Mesenchymal stem cell (in vitro differentiated cells and primary cell): ENCODE results near the gene POLR2E.
A peak's percentile ranks its signal among the peaks of the same experiment; 100 is the strongest.

Experiments used
- DNase-seq: peaks from one replicate; pipeline ENCODE4 v3.0.0-alpha.2; 2013
- H2AFZ ChIP-seq: one replicate; pipeline ENCODE4 v1.6.1; 2013; ENCODE audit warnings: low read depth, mild to moderate bottlenecking, control low read depth, inconsistent platforms, low read length, moderate library complexity
- H2AK5ac ChIP-seq: 2 replicates; pipeline ENCODE4 v1.6.1; 2013; ENCODE audit warnings: low read length, moderate library complexity, mild to moderate bottlenecking, inconsistent platforms; ENCODE audit not compliant: severe bottlenecking
- H2BK120ac ChIP-seq: one replicate; pipeline ENCODE4 v1.6.1; 2013; ENCODE audit warnings: low read depth, mild to moderate bottlenecking, inconsistent platforms, low read length, moderate library complexity
- H2BK12ac ChIP-seq, 2 experiments: one replicate each; pipeline ENCODE4 v1.6.1; 2013; ENCODE audit warnings: inconsistent platforms in 2 of 2, low read length in 2 of 2, mild to moderate bottlenecking in 2 of 2, moderate library complexity in 2 of 2, control low read depth in 1 of 2
- H2BK15ac ChIP-seq: one replicate; pipeline ENCODE4 v1.6.1; 2013; ENCODE audit warnings: mild to moderate bottlenecking, low read depth, inconsistent platforms; ENCODE audit not compliant: poor library complexity, severe bottlenecking
- H2BK5ac ChIP-seq: 2 replicates; pipeline ENCODE4 v1.6.1; 2013; ENCODE audit warnings: low read depth, mild to moderate bottlenecking, low read length, control low read depth, inconsistent platforms; ENCODE audit not compliant: poor library complexity, severe bottlenecking
- H3K14ac ChIP-seq, 2 experiments: one replicate each; pipeline ENCODE4 v1.6.1; 2013; ENCODE audit warnings: inconsistent platforms in 2 of 2, low read length in 2 of 2, control low read depth in 1 of 2, mild to moderate bottlenecking in 1 of 2, moderate library complexity in 1 of 2
- H3K18ac ChIP-seq, 2 experiments: one replicate each; pipeline ENCODE4 v1.6.1; 2013; ENCODE audit warnings: inconsistent platforms in 2 of 2, low read length in 2 of 2, control low read depth in 1 of 2, low read depth in 1 of 2, mild to moderate bottlenecking in 1 of 2
- H3K23ac ChIP-seq, 2 experiments: one replicate each; pipeline ENCODE4 v1.6.1; 2013; ENCODE audit warnings: inconsistent platforms in 2 of 2, low read length in 2 of 2, mild to moderate bottlenecking in 2 of 2, moderate library complexity in 2 of 2, control low read depth in 1 of 2
- H3K27ac ChIP-seq: 2 replicates; pipeline ENCODE4 v1.5.1; 2013; ENCODE audit warnings: mild to moderate bottlenecking, moderate library complexity, low read length, control low read depth, inconsistent platforms; ENCODE audit not compliant: poor library complexity, severe bottlenecking
- H3K27me3 ChIP-seq, 2 experiments: 2 replicates each; pipeline versions ENCODE4 v1.6.1 to v1.7.0; 2013; ENCODE audit warnings: low read length in 2 of 2, mild to moderate bottlenecking in 2 of 2, moderate library complexity in 2 of 2, control low read depth in 1 of 2, inconsistent platforms in 1 of 2; ENCODE audit not compliant: control insufficient read depth in 1 of 2, insufficient read depth in 1 of 2
- H3K36me3 ChIP-seq, 2 experiments: 2 replicates each; pipeline versions ENCODE4 v1.6.1 to v1.7.0; 2013; ENCODE audit warnings: low read length in 2 of 2, control low read depth in 1 of 2, inconsistent platforms in 1 of 2, low read depth in 1 of 2, mild to moderate bottlenecking in 1 of 2; ENCODE audit not compliant: insufficient read depth in 2 of 2, control insufficient read depth in 1 of 2
- H3K4ac ChIP-seq, 2 experiments: one replicate each; pipeline ENCODE4 v1.6.1; 2013; ENCODE audit warnings: inconsistent platforms in 2 of 2, low read length in 2 of 2, mild to moderate bottlenecking in 2 of 2, moderate library complexity in 2 of 2, control low read depth in 1 of 2, low read depth in 1 of 2
- H3K4me1 ChIP-seq: 2 replicates; pipeline ENCODE4 v1.6.1; 2013; ENCODE audit warnings: low read depth, low read length, control low read depth; ENCODE audit not compliant: control insufficient read depth, insufficient read depth
- H3K4me2 ChIP-seq: 2 replicates; pipeline ENCODE4 v1.6.1; 2013; ENCODE audit warnings: low read length, mild to moderate bottlenecking, inconsistent platforms; ENCODE audit not compliant: poor library complexity, severe bottlenecking
- H3K4me3 ChIP-seq, 2 experiments: 2 replicates each; pipeline versions ENCODE4 v1.5.1 to v1.7.0; 2013; ENCODE audit warnings: low read length in 2 of 2, mild to moderate bottlenecking in 2 of 2, control low read depth in 1 of 2, low read depth in 1 of 2; ENCODE audit not compliant: insufficient read depth in 1 of 2
- H3K79me1 ChIP-seq: replicated peaks from 2 replicates; pipeline ENCODE4 v1.6.1; 2013; ENCODE audit warnings: mild to moderate bottlenecking, control low read depth, low read length, inconsistent platforms; ENCODE audit not compliant: poor library complexity, severe bottlenecking
- H3K9ac ChIP-seq: 2 replicates; pipeline ENCODE4 v1.7.0; 2013; ENCODE audit warnings: mild to moderate bottlenecking, low read length, moderate library complexity
- H3K9me3 ChIP-seq: 2 replicates; pipeline ENCODE4 v1.7.0; 2013; ENCODE audit warnings: mild to moderate bottlenecking, low read length; ENCODE audit not compliant: control insufficient read depth
- H4K8ac ChIP-seq: one replicate; pipeline ENCODE4 v1.6.1; 2013; ENCODE audit warnings: inconsistent platforms, mild to moderate bottlenecking, low read length, moderate library complexity
- H4K91ac ChIP-seq: one replicate; pipeline ENCODE4 v1.6.1; 2013; ENCODE audit warnings: mild to moderate bottlenecking, low read length, inconsistent platforms
- WGBS: methylation state at CpG from one replicate; pipeline ENCODE4 v1.1.7; 2013; ENCODE audit warnings: mixed read lengths; 5-methylcytosine and 5-hydroxymethylcytosine counted together

POLR2E gene

GRCh38 chr19:1101337-1101698 is 6.1 kb upstream of the POLR2E start:
- Histone ChIP-seq H3K14ac (no peak overlapping the region), H3K79me1 (peaks cover 2% of the 10 kb centered on the region), H3K9ac (peak overlapping the region; percentile 89), H3K18ac (peak overlapping the region; percentile 93 to 94), H2AK5ac (peak overlapping the region; percentile 90), H2BK5ac (peak overlapping the region; percentile 80), H3K27ac (peak overlapping the region; percentile 99), H3K23ac (no peak overlapping the region), H2AFZ (no peak overlapping the region), H3K4me2 (peak overlapping the region; percentile 40), H2BK120ac (peak overlapping the region; percentile 99), H3K27me3 (no peaks in the 10 kb centered on the region), H3K4me3 (no peak overlapping the region), H3K36me3 (peaks cover 6 to 14% of the 10 kb centered on the region in 2 experiments), H3K4ac (peak overlapping the region; percentile 24 to 90), H2BK15ac (peak overlapping the region; percentile 99), H4K91ac (peak overlapping the region; percentile 47), H3K4me1 (peaks cover 30% of the 10 kb centered on the region), H4K8ac (peak overlapping the region; percentile 69), H2BK12ac (peak overlapping the region; percentile 67 to 97), H3K9me3 (peaks cover 3% of the 10 kb centered on the region)
- no peak for DNase-seq
- 49% methylated on average over 9 of the region's 9 CpGs for WGBS

GRCh38 chr19:1098177-1099051 is 3.2 kb upstream of the POLR2E start:
- peak overlapping the region; percentile 56 to 67 for H3K18ac ChIP-seq
- H2BK5ac ChIP-seq = no peak overlapping the region
- no peak overlapping the region for H3K23ac ChIP-seq
- no peak overlapping the region for H2BK120ac ChIP-seq
- H3K79me1 ChIP-seq = peaks cover 1% of the 10 kb centered on the region
- peak overlapping the region in 1 of 2 experiments; percentile 55 for H3K14ac ChIP-seq
- no peak for DNase-seq
- no peak overlapping the region for H3K4me2 ChIP-seq
- H3K9ac ChIP-seq = peak overlapping the region; percentile 61
- peak overlapping the region; percentile 5 for H4K8ac ChIP-seq
- no peak overlapping the region for H2AFZ ChIP-seq
- H2BK12ac ChIP-seq = peak overlapping the region; percentile 29 to 96
- H4K91ac ChIP-seq = peak overlapping the region; percentile 67
- peaks cover 3% of the 10 kb centered on the region for H3K9me3 ChIP-seq
- H2BK15ac ChIP-seq = no peak overlapping the region
- H3K4ac ChIP-seq = peak overlapping the region in 1 of 2 experiments; percentile 29
- peaks cover 29% of the 10 kb centered on the region for H3K4me1 ChIP-seq
- H3K27ac ChIP-seq = no peak overlapping the region
- H2AK5ac ChIP-seq = peak overlapping the region; percentile 12
- no peaks in the 10 kb centered on the region for H3K27me3 ChIP-seq
- peaks cover 3 to 6% of the 10 kb centered on the region in 2 experiments for H3K36me3 ChIP-seq
- WGBS = 79% methylated on average over 14 of the region's 15 CpGs
- H3K4me3 ChIP-seq = peak overlapping the region in 1 of 2 experiments; percentile 32

- Histone ChIP-seq H3K4me1 (peaks cover 28% of the 10 kb centered on the region), H3K14ac (no peak overlapping the region), H3K36me3 (peaks cover 9 to 12% of the 10 kb centered on the region in 2 experiments), H3K4ac (peak overlapping the region in 1 of 2 experiments; percentile 5), H2AFZ (no peak overlapping the region), H3K23ac (no peak overlapping the region), H3K18ac (no peak overlapping the region), H2AK5ac (no peak overlapping the region), H2BK12ac (peak overlapping the region in 1 of 2 experiments; percentile 96), H3K9me3 (peaks cover 3% of the 10 kb centered on the region), H3K4me3 (no peak overlapping the region), H2BK15ac (no peak overlapping the region), H4K8ac (no peak overlapping the region), H3K9ac (peak overlapping the region; percentile 61), H3K27me3 (no peaks in the 10 kb centered on the region), H3K4me2 (no peak overlapping the region), H2BK120ac (no peak overlapping the region), H4K91ac (peak overlapping the region; percentile 70), H3K27ac (no peak overlapping the region), H3K79me1 (peaks cover 4% of the 10 kb centered on the region), H2BK5ac (no peak overlapping the region)
- 93% methylated on average over 5 of the region's 7 CpGs for WGBS
- peak; percentile 74 for DNase-seq
These were observed 2.6 kb upstream of the POLR2E start for GRCh38 chr19:1097810-1098176.

- no peaks in the 10 kb centered on the region for H3K27me3 ChIP-seq
- H3K4me1 ChIP-seq = peaks cover 17% of the 10 kb centered on the region
- no peak overlapping the region for H2BK5ac ChIP-seq
- no peak overlapping the region for H3K14ac ChIP-seq
- peak overlapping the region; percentile 71 for H4K91ac ChIP-seq
- DNase-seq = no peak
- H2BK120ac ChIP-seq = no peak overlapping the region
- H3K79me1 ChIP-seq = peaks cover 21% of the 10 kb centered on the region
- H3K9ac ChIP-seq = peak overlapping the region; percentile 96
- peak overlapping the region; percentile 77 for H3K4me2 ChIP-seq
- H3K4me3 ChIP-seq = peak overlapping the region; percentile 93 to 98
- H3K9me3 ChIP-seq = no peaks in the 10 kb centered on the region
- H2BK15ac ChIP-seq = no peak overlapping the region
- H3K27ac ChIP-seq = no peak overlapping the region
- peak overlapping the region in 1 of 2 experiments; percentile 75 for H3K18ac ChIP-seq
- 4% methylated on average over 19 of the region's 19 CpGs for WGBS
- H4K8ac ChIP-seq = no peak overlapping the region
- no peak overlapping the region for H2AFZ ChIP-seq
- no peak overlapping the region for H2BK12ac ChIP-seq
- H2AK5ac ChIP-seq = no peak overlapping the region
- H3K36me3 ChIP-seq = peaks cover 23 to 43% of the 10 kb centered on the region in 2 experiments
- no peak overlapping the region for H3K23ac ChIP-seq
- peak overlapping the region in 1 of 2 experiments; percentile 71 for H3K4ac ChIP-seq
These were observed 559 bp downstream of the POLR2E start for GRCh38 chr19:1094655-1094977.
